ENCODE measurements around the gene ASTL.
"Not testable (repeated sequence)": the region's sequence is repeated elsewhere in the genome, so short reads cannot be mapped to it uniquely, and the experiment has no call there.

The ASTL gene

DNA sequence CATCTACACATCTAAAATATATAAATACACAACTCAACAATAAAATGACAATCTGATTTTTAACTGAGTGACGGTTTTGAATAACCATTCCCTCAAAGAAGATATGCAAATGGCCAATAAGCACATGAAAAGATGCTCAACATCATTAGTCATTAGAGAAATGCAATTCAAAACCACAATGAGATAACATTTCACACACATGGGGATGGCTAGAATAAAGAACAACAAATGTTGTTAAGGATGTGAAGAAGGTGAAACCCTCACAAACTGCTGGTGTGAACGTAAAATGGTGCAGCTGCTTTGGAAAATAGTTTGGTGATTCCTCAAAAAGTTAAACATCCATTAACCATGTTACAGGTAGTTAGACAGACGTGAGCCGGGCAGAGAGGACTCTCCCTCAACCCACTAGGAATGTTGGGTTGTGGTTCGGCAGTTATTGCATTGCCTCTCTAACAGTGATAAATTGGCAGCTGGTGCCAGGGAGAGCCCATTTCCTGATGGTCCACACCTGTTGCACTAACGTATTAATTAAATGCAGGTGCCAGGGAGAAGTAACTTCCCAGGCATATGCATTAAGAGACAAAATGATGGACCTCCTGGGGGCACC, 29.2 kb upstream of the ASTL start:
- TF ChIP-seq CTCF (IDR thresholded peaks at IDR 0.05; ENCODE audit: borderline replicate concordance, insufficient read depth, low read depth, low read length): no peak
- H3K4me3 ChIP-seq (ENCODE audit: low read depth, low read length): no peak overlapping the region

DNA sequence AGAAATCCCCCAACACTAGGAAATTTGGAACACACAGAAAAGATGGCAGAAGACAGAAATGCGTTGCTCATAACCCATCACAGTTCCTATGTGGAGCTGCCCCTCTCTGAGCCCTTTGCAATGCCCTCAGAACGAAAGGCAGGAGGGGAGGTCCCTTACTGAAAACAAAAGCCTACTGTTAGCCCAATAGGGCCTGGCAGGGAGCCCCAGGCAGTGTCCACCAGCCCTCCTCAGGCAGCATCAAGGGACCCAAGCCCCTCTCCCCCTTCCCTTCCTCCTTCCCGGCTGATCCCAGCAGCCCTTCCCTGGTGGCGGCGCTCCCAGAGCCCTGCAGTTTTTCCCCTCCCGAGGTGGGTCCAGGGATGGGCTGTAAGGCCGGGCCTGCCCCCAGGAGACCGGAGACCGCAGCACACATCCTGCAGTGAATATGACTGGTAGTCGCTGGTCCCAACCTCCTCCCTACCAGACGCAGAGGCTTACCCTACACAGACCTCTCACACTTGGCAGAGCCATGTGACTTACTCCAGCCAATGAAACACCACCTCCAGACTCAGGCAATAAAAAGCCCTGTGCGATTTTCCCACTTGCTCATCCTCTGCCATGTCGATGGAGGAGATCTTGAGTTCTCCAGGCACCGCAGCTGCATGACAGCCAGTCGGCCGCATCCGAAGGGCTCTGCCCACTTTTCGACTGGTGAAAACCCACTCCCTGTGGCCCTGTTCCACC, 26.3 kb upstream of the ASTL start:
- peak overlapping the region; percentile 61 for H3K4me3 ChIP-seq (ENCODE audit: low read depth, low read length)
- TF ChIP-seq CTCF (IDR thresholded peaks at IDR 0.05; ENCODE audit: borderline replicate concordance, insufficient read depth, low read depth, low read length): no peak

DNA sequence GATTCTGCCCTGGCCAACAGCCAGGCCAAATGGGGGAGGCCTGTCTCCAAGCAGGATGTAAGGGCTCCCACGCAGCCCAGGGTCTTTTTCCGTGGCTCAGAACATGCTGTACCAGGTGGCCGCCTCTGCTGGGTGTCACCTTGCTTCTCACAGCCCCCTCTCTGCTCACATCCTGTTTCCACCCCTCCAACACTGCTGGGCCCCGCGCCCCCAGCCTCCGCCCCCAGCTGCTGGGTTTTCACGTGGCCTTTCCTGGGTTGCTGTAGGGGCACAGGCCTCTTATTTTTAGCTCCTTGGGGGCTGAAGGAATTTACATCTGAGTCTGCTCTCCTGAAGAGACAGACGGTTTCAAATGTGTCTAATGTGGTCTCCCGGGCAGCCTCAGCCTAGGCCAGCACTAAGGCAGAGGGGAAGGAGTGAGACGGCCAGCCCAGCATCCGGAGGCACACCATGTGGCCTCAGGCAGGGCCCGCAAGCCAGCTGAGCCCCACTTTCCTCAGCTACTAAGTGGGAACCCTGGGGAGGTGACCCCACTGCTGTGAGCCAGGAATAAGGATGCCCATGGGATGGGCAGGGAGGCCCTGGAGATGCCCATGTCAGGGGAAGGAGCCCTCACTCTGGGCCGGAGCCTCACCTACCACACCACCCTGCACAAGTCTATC, 25.6 kb upstream of the ASTL start:
- H3K4me3 ChIP-seq (ENCODE audit: low read depth, low read length): peak overlapping the region; percentile 61
- TF ChIP-seq CTCF (IDR thresholded peaks at IDR 0.05; ENCODE audit: borderline replicate concordance, insufficient read depth, low read depth, low read length): no peak

DNA sequence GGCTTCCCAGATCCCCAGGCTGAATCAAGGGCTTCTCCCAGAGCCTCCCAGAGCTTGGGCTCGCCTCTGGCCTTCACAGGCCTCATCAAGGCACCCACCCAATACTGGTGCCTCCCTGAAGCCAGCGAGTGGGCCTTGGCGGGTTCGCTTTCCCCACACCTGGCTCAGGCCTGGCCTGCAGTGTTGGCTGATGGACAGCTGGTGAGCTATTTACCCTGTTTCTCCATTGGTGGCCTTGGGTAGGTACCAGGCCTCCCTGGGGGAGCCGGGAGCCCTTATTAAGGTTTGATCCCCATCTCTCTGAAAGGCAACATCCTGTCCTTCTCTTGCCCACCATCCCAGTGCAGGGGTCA, 25.1 kb upstream of the ASTL start:
- no peak overlapping the region for H3K4me3 ChIP-seq (ENCODE audit: low read depth, low read length)
- TF ChIP-seq CTCF (IDR thresholded peaks at IDR 0.05; ENCODE audit: borderline replicate concordance, insufficient read depth, low read depth, low read length): no peak

- no peak for TF ChIP-seq CTCF (IDR thresholded peaks at IDR 0.05; ENCODE audit: borderline replicate concordance, insufficient read depth, low read depth, low read length)
- no peak overlapping the region for H3K4me3 ChIP-seq (ENCODE audit: low read depth, low read length)
These were observed 23.6 kb upstream of the ASTL start for GRCh38 chr2:96161898-96162297.

- H3K4me3 ChIP-seq (ENCODE audit: low read depth, low read length): not testable (repeated sequence)
These were observed 22.1 kb upstream of the ASTL start for GRCh38 chr2:96160366-96160765.

GRCh38 chr2:96159084-96159830, 21.0 kb upstream of the ASTL start:
- H3K4me3 ChIP-seq (ENCODE audit: low read depth, low read length): no peak overlapping the region
- TF ChIP-seq CTCF (IDR thresholded peaks at IDR 0.05; ENCODE audit: borderline replicate concordance, insufficient read depth, low read depth, low read length): no peak
